PC-9 (cell line): ENCODE data around the gene SORT1.

Source experiments
- CTCF ChIP-seq: fragments of 200-600 bp; sonication (generic); conservative IDR thresholded peaks from 2 replicates; pipeline ENCODE4 v1.6.1; 2017; ENCODE audit warnings: mixed run types, antibody characterized with exemption, mild to moderate bottlenecking, moderate library complexity
- EZH2 ChIP-seq: fragments of 200-600 bp; sonication (generic); IDR thresholded peaks from 2 replicates; pipeline ENCODE4 v1.8.0; 2017; ENCODE audit warnings: antibody characterized with exemption, low read depth

- TF ChIP-seq EZH2 (no peak), CTCF (no peak)
Measured at GRCh38 chr1:109368464-109368863, 29.3 kb downstream of the SORT1 start.
